Measurements from ENCODE around the gene PCGF6.

DNA sequence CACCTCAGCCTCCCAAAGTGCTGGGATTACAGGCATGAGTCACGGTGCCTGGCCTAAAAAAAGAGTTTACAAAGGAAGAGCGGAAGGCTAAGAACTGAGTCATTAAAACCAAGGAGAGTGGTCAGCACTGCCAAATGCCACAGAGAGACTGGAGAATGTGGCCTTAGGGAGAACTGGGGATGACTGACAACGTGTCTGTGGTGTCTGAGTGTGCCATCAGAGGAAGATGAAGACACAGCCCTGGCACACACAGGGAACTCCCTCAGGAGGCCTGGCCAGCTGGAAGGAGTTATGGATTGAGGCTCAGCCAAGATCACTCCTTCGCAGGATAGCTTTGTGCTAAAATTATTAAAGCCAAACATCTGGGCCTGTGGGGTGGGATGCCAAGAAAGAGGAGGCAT, 77.9 kb downstream of the PCGF6 start:
- TF ChIP-seq, protein P1, sequence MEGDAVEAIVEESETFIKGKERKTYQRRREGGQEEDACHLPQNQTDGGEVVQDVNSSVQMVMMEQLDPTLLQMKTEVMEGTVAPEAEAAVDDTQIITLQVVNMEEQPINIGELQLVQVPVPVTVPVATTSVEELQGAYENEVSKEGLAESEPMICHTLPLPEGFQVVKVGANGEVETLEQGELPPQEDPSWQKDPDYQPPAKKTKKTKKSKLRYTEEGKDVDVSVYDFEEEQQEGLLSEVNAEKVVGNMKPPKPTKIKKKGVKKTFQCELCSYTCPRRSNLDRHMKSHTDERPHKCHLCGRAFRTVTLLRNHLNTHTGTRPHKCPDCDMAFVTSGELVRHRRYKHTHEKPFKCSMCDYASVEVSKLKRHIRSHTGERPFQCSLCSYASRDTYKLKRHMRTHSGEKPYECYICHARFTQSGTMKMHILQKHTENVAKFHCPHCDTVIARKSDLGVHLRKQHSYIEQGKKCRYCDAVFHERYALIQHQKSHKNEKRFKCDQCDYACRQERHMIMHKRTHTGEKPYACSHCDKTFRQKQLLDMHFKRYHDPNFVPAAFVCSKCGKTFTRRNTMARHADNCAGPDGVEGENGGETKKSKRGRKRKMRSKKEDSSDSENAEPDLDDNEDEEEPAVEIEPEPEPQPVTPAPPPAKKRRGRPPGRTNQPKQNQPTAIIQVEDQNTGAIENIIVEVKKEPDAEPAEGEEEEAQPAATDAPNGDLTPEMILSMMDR (IDR thresholded peaks at IDR 0.05) = no peak
- TF ChIP-seq EP300 (IDR thresholded peaks at IDR 0.05) (no peak), POLR2A (IDR thresholded peaks at IDR 0.05) (no peak), POLR2AphosphoS5 (IDR thresholded peaks at IDR 0.05) (no peak)
